Epithelial cell of esophagus (primary cell): Measurements from ENCODE around the gene SLC16A12.

Experiments
- DNase-seq: peaks from one replicate; pipeline ENCODE4 v3.0.0; 2010; ENCODE audit warnings: low read depth
- H3K4me3 ChIP-seq: 2 replicates; pipeline ENCODE4 v1.5.1; 2011; ENCODE audit warnings: mild to moderate bottlenecking, low read length, control low read depth
- TF ChIP-seq, protein P1 (sequence below): IDR thresholded peaks from 2 replicates; pipeline ENCODE4 v1.5.1; 2011; ENCODE audit warnings: low read depth, mild to moderate bottlenecking, low read length, control low read depth, inconsistent platforms; ENCODE audit not compliant: insufficient read depth; ENCODE audit errors: missing control alignments

Gene SLC16A12

DNA sequence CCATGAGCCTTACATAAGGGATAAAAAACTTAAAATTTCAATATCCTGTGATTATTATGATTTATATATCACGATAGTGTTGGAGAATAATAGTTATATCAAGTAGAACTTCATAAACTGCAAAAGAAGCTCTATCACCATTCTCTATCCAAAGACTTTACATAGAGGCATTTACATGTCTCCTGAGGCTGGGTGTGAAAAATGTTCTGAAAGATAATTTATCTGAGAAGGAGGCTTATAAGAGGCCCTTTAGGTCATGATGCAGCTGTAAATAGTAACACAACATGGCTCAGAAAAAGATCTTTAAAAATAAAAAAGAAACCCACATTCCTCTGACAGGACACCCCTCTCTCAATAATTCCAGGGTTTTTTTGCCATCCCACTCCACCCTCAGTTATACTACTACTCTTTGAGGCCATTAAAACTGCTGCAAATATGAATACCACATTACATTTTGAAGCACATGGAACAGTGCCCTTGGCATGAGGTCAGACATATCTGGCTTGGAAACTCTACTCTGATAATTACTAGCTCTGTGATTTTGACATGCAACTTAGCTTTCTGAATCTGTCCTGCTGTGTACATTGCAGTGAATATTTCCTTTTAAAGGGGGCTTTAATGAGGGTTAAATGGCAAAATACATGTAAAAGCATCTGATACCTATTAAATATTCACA, 55.5 kb downstream of the SLC16A12 start:
- DNase-seq, result no peak
- no peak overlapping the region for H3K4me3 ChIP-seq
- TF ChIP-seq, protein P1, sequence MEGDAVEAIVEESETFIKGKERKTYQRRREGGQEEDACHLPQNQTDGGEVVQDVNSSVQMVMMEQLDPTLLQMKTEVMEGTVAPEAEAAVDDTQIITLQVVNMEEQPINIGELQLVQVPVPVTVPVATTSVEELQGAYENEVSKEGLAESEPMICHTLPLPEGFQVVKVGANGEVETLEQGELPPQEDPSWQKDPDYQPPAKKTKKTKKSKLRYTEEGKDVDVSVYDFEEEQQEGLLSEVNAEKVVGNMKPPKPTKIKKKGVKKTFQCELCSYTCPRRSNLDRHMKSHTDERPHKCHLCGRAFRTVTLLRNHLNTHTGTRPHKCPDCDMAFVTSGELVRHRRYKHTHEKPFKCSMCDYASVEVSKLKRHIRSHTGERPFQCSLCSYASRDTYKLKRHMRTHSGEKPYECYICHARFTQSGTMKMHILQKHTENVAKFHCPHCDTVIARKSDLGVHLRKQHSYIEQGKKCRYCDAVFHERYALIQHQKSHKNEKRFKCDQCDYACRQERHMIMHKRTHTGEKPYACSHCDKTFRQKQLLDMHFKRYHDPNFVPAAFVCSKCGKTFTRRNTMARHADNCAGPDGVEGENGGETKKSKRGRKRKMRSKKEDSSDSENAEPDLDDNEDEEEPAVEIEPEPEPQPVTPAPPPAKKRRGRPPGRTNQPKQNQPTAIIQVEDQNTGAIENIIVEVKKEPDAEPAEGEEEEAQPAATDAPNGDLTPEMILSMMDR, result no peak

DNA sequence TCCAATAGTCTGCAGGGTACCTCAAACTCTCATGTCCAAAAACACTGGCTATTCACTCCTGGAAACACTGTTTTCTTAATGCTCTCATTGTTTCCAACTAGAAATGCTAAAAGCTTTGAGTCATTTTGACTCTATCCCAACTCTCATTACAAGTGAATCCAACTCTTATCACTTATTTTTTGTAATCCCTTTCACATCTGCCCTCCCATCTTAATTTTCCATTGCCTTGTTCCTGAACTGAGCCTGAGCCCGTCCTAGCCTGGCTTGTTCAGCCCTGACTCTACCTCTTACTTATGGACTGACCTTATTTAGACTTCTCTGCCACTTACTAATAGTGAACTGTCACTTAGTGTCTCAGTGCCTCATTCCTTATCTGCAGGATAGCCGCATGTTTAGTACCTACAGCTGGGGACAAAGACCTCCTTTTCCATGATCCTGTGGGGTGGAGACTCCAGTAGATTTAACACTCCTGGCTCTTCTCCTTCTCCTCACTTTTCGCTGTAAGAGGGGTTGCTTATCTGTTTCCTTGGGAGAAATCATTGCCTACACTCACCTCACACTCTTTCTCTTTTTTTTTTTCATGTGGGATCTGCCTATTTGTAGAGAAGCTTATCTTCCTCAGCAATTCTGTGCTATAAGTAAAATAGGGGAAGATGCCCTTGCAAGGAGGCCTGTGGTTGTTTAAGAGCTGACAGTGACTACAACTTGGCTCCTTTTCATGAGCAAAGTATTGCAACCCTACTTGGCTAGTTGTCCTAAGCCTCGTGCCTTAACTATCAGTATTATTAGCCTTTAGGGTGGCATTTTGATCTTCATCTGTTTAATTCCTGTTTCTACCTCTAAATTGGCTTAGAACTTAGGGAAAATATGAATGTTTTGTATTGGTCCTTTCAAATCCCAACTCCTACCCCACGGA, 56.4 kb downstream of the SLC16A12 start:
- TF ChIP-seq, protein P1, result no peak
- no peak for DNase-seq
- no peak overlapping the region for H3K4me3 ChIP-seq

DNA sequence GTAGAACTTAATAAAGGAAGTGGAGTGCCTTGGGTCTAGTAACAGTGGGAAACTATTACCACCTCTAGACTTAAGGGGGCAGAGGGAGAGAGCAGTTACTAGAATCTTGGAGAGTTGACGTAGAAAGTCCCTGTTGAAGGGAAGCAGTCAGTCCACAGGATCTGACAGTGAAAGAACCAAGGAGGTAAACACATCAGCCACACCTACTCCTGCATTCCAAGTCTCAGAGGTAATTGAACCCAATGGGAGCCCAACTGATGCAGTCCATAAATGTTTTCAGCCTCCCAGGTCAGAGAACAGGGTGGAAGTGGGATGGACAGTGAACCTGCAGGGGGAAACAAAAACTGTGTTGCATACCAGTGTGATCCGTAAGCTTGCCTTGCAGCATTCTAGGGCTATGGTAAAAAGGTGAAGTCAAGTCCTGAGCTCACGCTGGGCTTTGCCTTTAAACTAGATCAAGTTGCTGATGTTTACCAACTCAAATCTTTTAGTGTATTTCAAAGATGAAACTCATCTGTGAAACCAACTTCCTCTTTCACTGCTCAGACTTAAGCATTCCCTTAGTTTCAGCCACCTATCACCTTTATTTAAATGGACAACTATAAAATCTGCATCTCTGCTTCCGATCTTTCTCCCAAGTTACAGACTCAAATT, 57.2 kb downstream of the SLC16A12 start:
- TF ChIP-seq, protein P1, result no peak
- no peak overlapping the region for H3K4me3 ChIP-seq
- DNase-seq, result peak; percentile 44

DNA sequence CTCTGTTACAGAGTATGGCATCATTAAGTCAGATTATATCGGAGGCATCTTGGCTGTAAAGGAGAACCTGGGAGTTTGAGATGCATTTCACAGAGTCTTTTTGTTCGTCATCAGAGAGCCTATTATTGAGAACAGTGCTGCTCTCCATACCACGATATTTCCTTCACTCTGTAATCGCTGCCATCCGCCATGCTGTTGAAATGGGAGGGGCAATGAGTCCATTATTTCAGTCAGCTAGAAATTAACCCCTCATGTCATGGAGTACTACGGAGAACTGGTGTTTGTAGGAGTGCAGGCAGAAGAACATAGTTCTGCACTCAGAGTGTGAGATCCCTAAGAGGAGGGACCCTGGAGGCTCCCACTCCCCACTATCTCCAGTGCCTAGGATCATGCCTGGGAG, 59.2 kb downstream of the SLC16A12 start:
- H3K4me3 ChIP-seq, result no peak overlapping the region
- TF ChIP-seq, protein P1, result no peak
- DNase-seq, result no peak

DNA sequence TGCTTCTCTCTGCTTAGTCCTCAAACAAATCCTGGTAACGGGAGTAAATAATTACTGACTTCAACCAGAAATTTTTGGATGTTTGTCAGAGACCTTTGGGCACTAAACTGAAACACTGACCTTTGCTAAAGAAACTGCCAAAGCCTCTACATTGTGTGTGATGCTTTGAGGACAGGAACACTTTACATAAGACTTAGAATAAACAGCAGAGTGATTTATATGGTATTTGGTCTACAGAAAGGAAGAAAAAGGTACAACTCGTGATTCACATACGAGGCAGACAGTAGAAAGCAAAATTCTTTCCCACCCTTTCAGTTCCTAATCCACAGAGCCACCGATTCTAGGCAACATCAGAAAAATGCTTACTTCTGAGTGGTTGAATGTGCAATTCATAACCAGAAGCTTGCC, 59.8 kb downstream of the SLC16A12 start:
- no peak for DNase-seq
- no peak overlapping the region for H3K4me3 ChIP-seq
- TF ChIP-seq, protein P1, result no peak

DNA sequence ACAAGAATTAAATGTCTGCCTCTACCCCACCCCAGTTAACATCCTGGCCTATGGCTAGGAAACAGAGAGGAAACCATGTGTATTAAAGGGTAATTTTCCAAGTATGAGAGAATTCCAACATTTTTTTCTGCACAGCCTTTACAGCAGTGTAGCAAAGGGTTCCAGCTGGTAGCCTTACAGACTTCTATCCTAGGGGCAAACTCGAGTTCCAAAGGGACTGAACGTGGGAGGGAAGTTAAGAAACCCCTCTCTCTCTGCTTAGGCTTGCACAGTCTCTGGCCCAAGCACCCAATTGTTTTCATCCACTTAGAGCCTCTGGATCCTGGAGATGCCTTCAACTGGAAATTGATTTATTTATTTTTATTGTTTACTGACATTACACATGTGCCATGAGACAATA, 60.3 kb downstream of the SLC16A12 start:
- TF ChIP-seq, protein P1, result no peak
- DNase-seq, result no peak
- no peak overlapping the region for H3K4me3 ChIP-seq
